ENCODE measurements around the gene SSTR3.

The SSTR3 gene

DNA sequence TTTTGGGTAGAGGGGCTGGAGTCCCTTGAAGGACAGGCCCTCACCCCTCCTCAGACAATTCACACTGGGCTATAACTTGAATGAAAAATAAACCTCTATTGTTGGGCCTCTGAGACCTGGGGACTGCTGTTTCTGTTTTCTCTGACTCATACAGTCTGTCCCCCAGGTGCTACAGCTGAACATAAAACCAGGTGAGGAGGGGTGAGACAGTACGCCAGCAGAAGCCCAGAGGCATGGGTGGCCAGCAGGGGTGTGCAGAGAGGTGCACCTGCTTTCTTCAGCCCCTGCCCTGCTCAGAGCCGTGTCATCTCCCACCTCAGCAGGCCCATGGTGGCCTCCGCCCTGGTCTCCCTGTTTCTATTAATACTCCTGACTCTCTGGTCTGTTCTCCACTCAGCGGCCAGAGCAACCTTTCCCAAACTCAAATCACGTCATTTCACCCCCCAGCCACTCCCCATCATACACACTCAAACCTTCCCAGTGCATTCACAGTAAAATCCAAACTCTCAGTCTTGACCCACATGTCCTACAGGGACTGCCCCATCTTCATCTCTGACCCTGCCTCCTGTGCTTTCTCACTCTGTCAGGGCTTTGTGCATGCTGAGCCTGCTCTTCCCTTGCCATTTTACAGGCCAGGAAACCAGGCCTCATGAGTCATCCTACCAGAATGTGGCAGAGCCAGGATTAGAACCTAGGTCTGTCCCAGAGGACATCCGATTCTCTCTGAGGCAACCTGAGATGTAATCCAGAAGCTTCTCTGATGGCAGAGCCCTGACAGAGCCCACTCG is 57.2 kb downstream of the SSTR3 start:
- Histone ChIP-seq H3K27ac (ENCODE audit: low read length) (no peak overlapping the region), H3K36me3 (ENCODE audit: control insufficient read depth in 1 of 2, insufficient read depth in 2 of 2, low read length in 2 of 2) (no peaks in the 10 kb centered on the region), H3K9me3 (ENCODE audit: control insufficient read depth in 1 of 2, low read length in 2 of 2) (peaks cover 0 to 12% of the 10 kb centered on the region in 2 donors), H3K27me3 (ENCODE audit: low read depth, low read length) (no peaks in the 10 kb centered on the region), H3K4me3 (ENCODE audit: low read depth in 1 of 2, low read length in 2 of 2) (no peak overlapping the region), H3K4me1 (ENCODE audit: control insufficient read depth in 1 of 2, insufficient read depth in 2 of 2, low read length in 2 of 2) (no peaks in the 10 kb centered on the region)
